ENCODE measurements around the gene SKAP1.

- TF ChIP-seq CTCF (IDR thresholded peaks at IDR 0.05) = no peak
- no peak for TF ChIP-seq POLR2A (IDR thresholded peaks at IDR 0.05)
Measured at GRCh38 chr17:48285614-48286013, 144.4 kb downstream of the SKAP1 start.
